RWPE2 (cell line): Measurements from ENCODE around the gene DNAAF8.

Experiments used
- ATAC-seq: fragments of 200-7000 bp; cut with Tn5 transposase; 3 replicates; pipeline ENCODE4 v1.9.1; 2021; ENCODE audit warnings: low read depth
- DNase-seq: peaks from one replicate; pipeline ENCODE4 v3.0.0-alpha.2; 2020; ENCODE audit warnings: low spot score
- H3K27ac ChIP-seq: fragments of 450-650 bp; 2 replicates; pipeline ENCODE4 v1.5.1; 2017; ENCODE audit warnings: mild to moderate bottlenecking; ENCODE audit not compliant: poor library complexity, severe bottlenecking
- H3K27me3 ChIP-seq: fragments of 250-450 bp; sonication (Bioruptor Pico); 2 replicates; pipeline ENCODE4 v1.5.1; 2021; ENCODE audit warnings: mild to moderate bottlenecking, moderate library complexity; ENCODE audit not compliant: insufficient read depth, poor library complexity, severe bottlenecking
- H3K36me3 ChIP-seq: fragments of 250-450 bp; sonication (Bioruptor Pico); 2 replicates; pipeline ENCODE4 v1.5.1; 2020; ENCODE audit warnings: low read depth, mild to moderate bottlenecking, moderate library complexity
- H3K4me1 ChIP-seq: fragments of 250-450 bp; sonication (Bioruptor Pico); 2 replicates; pipeline ENCODE4 v1.5.1; 2021; ENCODE audit warnings: mild to moderate bottlenecking, moderate library complexity; ENCODE audit not compliant: insufficient read depth, poor library complexity, severe bottlenecking
- H3K4me3 ChIP-seq: fragments of 250-450 bp; sonication (Bioruptor Pico); 2 replicates; pipeline ENCODE4 v1.5.1; 2021; ENCODE audit warnings: mild to moderate bottlenecking, moderate library complexity; ENCODE audit not compliant: severe bottlenecking
- H3K9me3 ChIP-seq: fragments of 250-450 bp; sonication (Bioruptor Pico); 2 replicates; pipeline ENCODE4 v1.5.1; 2021; ENCODE audit warnings: mild to moderate bottlenecking, moderate library complexity; ENCODE audit not compliant: severe bottlenecking
- TF ChIP-seq, protein P1 (sequence below): fragments of 450-650 bp; IDR thresholded peaks from one replicate; pipeline ENCODE4 v1.5.1; 2017; ENCODE audit warnings: mild to moderate bottlenecking, moderate library complexity; ENCODE audit not compliant: poor library complexity, severe bottlenecking

Gene DNAAF8

GRCh38 chr16:4695473-4696171, 38.7 kb upstream of the DNAAF8 start:
- Histone ChIP-seq H3K4me3 (no peak overlapping the region), H3K9me3 (no peaks in the 10 kb centered on the region), H3K4me1 (no peaks in the 10 kb centered on the region), H3K27me3 (no peaks in the 10 kb centered on the region), H3K27ac (no peak overlapping the region), H3K36me3 (peaks cover 25% of the 10 kb centered on the region)
- peak; percentile 45 for DNase-seq
- TF ChIP-seq, protein P1, sequence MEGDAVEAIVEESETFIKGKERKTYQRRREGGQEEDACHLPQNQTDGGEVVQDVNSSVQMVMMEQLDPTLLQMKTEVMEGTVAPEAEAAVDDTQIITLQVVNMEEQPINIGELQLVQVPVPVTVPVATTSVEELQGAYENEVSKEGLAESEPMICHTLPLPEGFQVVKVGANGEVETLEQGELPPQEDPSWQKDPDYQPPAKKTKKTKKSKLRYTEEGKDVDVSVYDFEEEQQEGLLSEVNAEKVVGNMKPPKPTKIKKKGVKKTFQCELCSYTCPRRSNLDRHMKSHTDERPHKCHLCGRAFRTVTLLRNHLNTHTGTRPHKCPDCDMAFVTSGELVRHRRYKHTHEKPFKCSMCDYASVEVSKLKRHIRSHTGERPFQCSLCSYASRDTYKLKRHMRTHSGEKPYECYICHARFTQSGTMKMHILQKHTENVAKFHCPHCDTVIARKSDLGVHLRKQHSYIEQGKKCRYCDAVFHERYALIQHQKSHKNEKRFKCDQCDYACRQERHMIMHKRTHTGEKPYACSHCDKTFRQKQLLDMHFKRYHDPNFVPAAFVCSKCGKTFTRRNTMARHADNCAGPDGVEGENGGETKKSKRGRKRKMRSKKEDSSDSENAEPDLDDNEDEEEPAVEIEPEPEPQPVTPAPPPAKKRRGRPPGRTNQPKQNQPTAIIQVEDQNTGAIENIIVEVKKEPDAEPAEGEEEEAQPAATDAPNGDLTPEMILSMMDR = no peak
- no peak for ATAC-seq

DNA sequence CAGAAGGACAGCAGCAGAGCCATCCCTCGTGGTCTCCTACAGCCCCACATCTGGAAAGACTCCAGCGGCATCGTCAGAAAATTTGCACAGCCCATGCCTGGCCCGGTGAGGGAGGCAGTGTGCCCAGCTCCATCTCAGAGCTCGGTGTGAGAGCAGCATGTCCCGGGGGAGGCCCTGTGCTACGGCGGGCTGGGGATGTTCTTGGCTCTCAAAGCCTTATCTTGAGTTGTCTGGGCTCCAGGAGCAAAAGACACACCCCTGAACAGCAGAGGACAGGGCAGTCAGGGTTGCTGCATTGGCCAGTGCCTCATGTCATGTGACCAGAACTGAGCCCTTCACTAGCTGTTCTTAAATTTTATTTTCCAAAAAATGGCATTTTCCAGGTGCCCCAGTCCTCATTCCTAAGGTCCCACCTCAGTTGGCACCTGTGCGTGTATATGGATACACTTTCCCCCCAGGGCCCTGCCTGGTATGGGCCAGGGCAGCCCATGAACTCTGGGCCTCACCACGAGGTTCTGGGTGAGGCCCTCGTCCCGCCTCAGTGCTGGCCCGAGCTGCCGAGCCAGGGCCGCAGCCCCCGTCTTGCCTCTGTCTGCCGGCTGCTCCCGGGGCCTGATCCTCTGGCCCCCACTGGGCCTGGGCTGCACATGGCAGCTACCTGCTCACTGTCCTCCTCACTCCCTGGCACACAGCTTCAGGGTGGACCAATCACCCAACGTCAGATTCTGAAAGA, 38.0 kb upstream of the DNAAF8 start:
- no peaks in the 10 kb centered on the region for H3K27me3 ChIP-seq
- TF ChIP-seq, protein P1 = no peak
- no peak overlapping the region for H3K27ac ChIP-seq
- ATAC-seq (no peak), DNase-seq (no peak)
- no peaks in the 10 kb centered on the region for H3K4me1 ChIP-seq
- peaks cover 33% of the 10 kb centered on the region for H3K36me3 ChIP-seq
- no peaks in the 10 kb centered on the region for H3K9me3 ChIP-seq
- no peak overlapping the region for H3K4me3 ChIP-seq

DNA sequence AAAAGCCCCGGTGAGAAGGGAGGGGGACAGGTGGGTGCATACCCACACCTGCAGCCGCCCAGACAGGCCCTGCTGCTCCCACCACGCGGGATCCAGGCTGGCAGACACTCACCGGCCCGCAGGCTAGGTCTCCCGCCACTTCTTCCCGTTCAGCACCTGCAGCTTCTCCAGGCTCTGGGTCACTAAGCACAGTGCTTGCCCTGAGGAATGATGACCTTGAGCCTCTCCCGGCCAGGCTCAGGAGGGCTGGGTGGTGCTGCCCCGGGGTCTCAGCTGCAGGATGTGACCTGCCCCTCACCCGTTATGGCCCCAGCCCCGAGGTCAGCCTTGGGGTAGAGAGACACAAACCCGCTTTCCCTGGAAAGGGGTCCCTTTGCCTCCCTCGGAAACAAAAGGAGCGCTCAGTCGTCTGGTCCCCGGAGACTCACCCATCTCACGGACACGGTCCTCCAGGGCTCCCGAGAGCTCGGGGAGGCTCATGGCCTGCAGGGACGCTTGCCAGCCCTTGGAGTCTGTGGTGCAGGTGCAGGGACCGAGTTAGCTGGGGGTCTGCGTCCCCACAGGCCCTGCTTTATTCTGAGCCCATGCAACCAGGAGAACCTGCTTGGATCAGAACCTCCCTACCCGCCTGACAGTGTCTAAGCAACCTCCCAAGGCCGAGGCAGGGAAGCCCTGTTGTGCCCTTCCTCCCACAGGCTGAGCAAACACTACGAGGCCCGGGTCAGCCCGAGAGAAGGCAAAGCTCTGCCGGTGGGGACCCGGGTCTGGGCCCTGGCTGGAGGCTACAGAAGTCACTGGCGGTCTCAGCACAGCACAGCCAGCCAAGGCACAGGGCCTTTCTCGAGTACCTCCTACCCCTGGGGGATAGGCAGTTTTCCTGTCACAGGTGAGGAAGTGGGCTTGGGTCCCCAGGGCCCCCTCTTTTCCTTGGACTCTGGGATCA, 37.2 kb upstream of the DNAAF8 start:
- no peaks in the 10 kb centered on the region for H3K9me3 ChIP-seq
- DNase-seq = peak; percentile 56
- peaks cover 39% of the 10 kb centered on the region for H3K36me3 ChIP-seq
- no peak overlapping the region for H3K27ac ChIP-seq
- no peaks in the 10 kb centered on the region for H3K27me3 ChIP-seq
- ATAC-seq = no peak
- TF ChIP-seq, protein P1 = no peak
- no peaks in the 10 kb centered on the region for H3K4me1 ChIP-seq
- H3K4me3 ChIP-seq = no peak overlapping the region

- Histone ChIP-seq H3K9me3 (no peaks in the 10 kb centered on the region), H3K27ac (no peak overlapping the region), H3K4me3 (no peak overlapping the region), H3K4me1 (no peaks in the 10 kb centered on the region), H3K27me3 (no peaks in the 10 kb centered on the region), H3K36me3 (peaks cover 46% of the 10 kb centered on the region)
- DNase-seq (peak; percentile 64), ATAC-seq (no peak)
- TF ChIP-seq, protein P1 = no peak
These were observed 36.5 kb upstream of the DNAAF8 start for GRCh38 chr16:4697848-4698291.
